Measurements from ENCODE around the gene CPA4. TPM values are rescaled to one million over a fixed set of nuclear protein-coding genes. Genes with fewer than 3 reads are reported as not detected.

Gene CPA4
- total and polyA plus RNA-seq, 5 experiments from 2014 or later: not detected

GRCh38 chr7:130365511-130366441 lies 72.8 kb downstream of the CPA4 start:
- POLR2A ChIA-PET: interaction anchor here (1.1 kb wide), 1 partner anchor 75 kb away, joined by 3 read pairs; the partner anchor contains the start of gene CEP41
- peak in 5 of 10 donors; percentile 20 to 61 (median 36) for DNase-seq
- peaks cover 0 to 3% (median 0%) of the 10 kb centered on the region in 3 donors for H3K36me3 Mint-ChIP-seq
- peaks cover 0 to 8% (median 0%) of the 10 kb centered on the region in 9 donors for H3K9me3 Mint-ChIP-seq
- ATAC-seq: peak; percentile 8 to 20
- H3K4me1 Mint-ChIP-seq: peaks cover 17 to 64% (median 49%) of the 10 kb centered on the region in 4 donors
- peak overlapping the region in 9 of 10 donors; percentile 36 to 90 (median 77) for H3K4me3 Mint-ChIP-seq
- H3K27me3 Mint-ChIP-seq: no peaks in the 10 kb centered on the region
- peak overlapping the region in 9 of 10 donors; percentile 83 to 98 (median 96) for H3K27ac Mint-ChIP-seq

- DNase-seq: peak in 1 of 10 donors; percentile 1
- H3K27ac Mint-ChIP-seq: peak overlapping the region; percentile 79 to 98 (median 94)
- H3K9me3 Mint-ChIP-seq: peaks cover 0 to 1% (median 0%) of the 10 kb centered on the region in 9 donors
- POLR2A ChIA-PET: no interaction called here
- H3K4me3 Mint-ChIP-seq: peak overlapping the region in 9 of 10 donors; percentile 69 to 90 (median 86)
- H3K4me1 Mint-ChIP-seq: peaks cover 17 to 64% (median 48%) of the 10 kb centered on the region in 4 donors
- no peaks in the 10 kb centered on the region for H3K27me3 Mint-ChIP-seq
- H3K36me3 Mint-ChIP-seq: peaks cover 0 to 3% (median 0%) of the 10 kb centered on the region in 3 donors
- ATAC-seq: no peak
Measured at GRCh38 chr7:130366564-130366963, 73.6 kb downstream of the CPA4 start.

- POLR2A ChIA-PET: interaction anchor here (0.8 to 2.3 kb wide), 5 partner anchors 27 to 94 kb away, joined by 3 to 12 read pairs (median 4); no protein-coding TSS in a partner anchor
- peaks cover 0 to 3% (median 0%) of the 10 kb centered on the region in 3 donors for H3K36me3 Mint-ChIP-seq
- H3K9me3 Mint-ChIP-seq: peaks cover 0 to 1% (median 0%) of the 10 kb centered on the region in 9 donors
- H3K4me3 Mint-ChIP-seq: peak overlapping the region in 9 of 10 donors; percentile 69 to 90 (median 86)
- DNase-seq (peak in 7 of 10 donors; percentile 27 to 84 (median 77)), ATAC-seq (peak; percentile 80 to 88)
- H3K27me3 Mint-ChIP-seq: no peaks in the 10 kb centered on the region
- peak overlapping the region; percentile 79 to 98 (median 94) for H3K27ac Mint-ChIP-seq
- peaks cover 17 to 70% (median 51%) of the 10 kb centered on the region in 4 donors for H3K4me1 Mint-ChIP-seq
Measured at GRCh38 chr7:130367088-130367755, 74.3 kb downstream of the CPA4 start.

GRCh38 chr7:130367836-130368746 lies 75.1 kb downstream of the CPA4 start:
- H3K27ac Mint-ChIP-seq: peak overlapping the region; percentile 79 to 98 (median 94)
- peaks cover 0 to 3% (median 0%) of the 10 kb centered on the region in 9 donors for H3K9me3 Mint-ChIP-seq
- DNase-seq (peak in 2 of 10 donors; percentile 5 to 6), ATAC-seq (no peak)
- H3K4me1 Mint-ChIP-seq: peaks cover 17 to 72% (median 50%) of the 10 kb centered on the region in 4 donors
- POLR2A ChIA-PET: interaction anchor here (0.8 to 2.3 kb wide), 5 partner anchors 26 to 95 kb away, joined by 3 to 12 read pairs (median 4); no protein-coding TSS in a partner anchor
- H3K27me3 Mint-ChIP-seq: no peaks in the 10 kb centered on the region
- H3K36me3 Mint-ChIP-seq: peaks cover 0 to 3% (median 0%) of the 10 kb centered on the region in 3 donors
- H3K4me3 Mint-ChIP-seq: peak overlapping the region in 9 of 10 donors; percentile 69 to 90 (median 86)

- peak; percentile 13 to 23 for ATAC-seq
- Mint-ChIP-seq H3K27me3 (no peaks in the 10 kb centered on the region), H3K4me1 (peaks cover 17 to 76% (median 47%) of the 10 kb centered on the region in 4 donors), H3K4me3 (peak overlapping the region in 9 of 10 donors; percentile 69 to 90 (median 86)), H3K36me3 (peaks cover 0 to 3% (median 0%) of the 10 kb centered on the region in 3 donors), H3K9me3 (peaks cover 0 to 3% (median 0%) of the 10 kb centered on the region in 9 donors), H3K27ac (peak overlapping the region; percentile 71 to 98 (median 92))
- POLR2A ChIA-PET: interaction anchor here (0.5 to 2.3 kb wide), 2 partner anchors 25 to 65 kb away, joined by 3 to 12 read pairs; no protein-coding TSS in a partner anchor
- peak in 3 of 10 donors; percentile 19 to 21 (median 19) for DNase-seq
Measured at GRCh38 chr7:130369110-130369711, 76.2 kb downstream of the CPA4 start.

- Mint-ChIP-seq H3K4me3 (peak overlapping the region in 7 of 10 donors; percentile 69 to 90 (median 87)), H3K9me3 (peaks cover 0 to 3% (median 0%) of the 10 kb centered on the region in 9 donors), H3K27ac (peak overlapping the region; percentile 71 to 98 (median 92)), H3K4me1 (peaks cover 17 to 78% (median 49%) of the 10 kb centered on the region in 4 donors), H3K27me3 (no peaks in the 10 kb centered on the region), H3K36me3 (peaks cover 0 to 3% (median 0%) of the 10 kb centered on the region in 3 donors)
- DNase-seq: no peak
- ATAC-seq: no peak
- POLR2A ChIA-PET: interaction anchor here (1.0 to 2.8 kb wide), 2 partner anchors 23 to 24 kb away, joined by 4 to 7 read pairs; no protein-coding TSS in a partner anchor
Measured at GRCh38 chr7:130369831-130370550, 77.0 kb downstream of the CPA4 start.

- H3K27me3 Mint-ChIP-seq: no peaks in the 10 kb centered on the region
- peaks cover 0 to 5% (median under 1%) of the 10 kb centered on the region in 9 donors for H3K9me3 Mint-ChIP-seq
- POLR2A ChIA-PET: interaction anchor here (0.6 to 2.8 kb wide), 3 partner anchors 22 to 360 kb away, joined by 4 to 7 read pairs (median 4); no protein-coding TSS in a partner anchor
- ATAC-seq (no peak), DNase-seq (no peak)
- peaks cover 17 to 67% (median 41%) of the 10 kb centered on the region in 4 donors for H3K4me1 Mint-ChIP-seq
- no peak overlapping the region for H3K4me3 Mint-ChIP-seq
- H3K27ac Mint-ChIP-seq: peak overlapping the region in 3 of 10 donors; percentile 29 to 86 (median 31)
- peaks cover 0 to 10% (median under 1%) of the 10 kb centered on the region in 3 donors for H3K36me3 Mint-ChIP-seq
Measured at GRCh38 chr7:130371046-130371445, 78.1 kb downstream of the CPA4 start.

- POLR2A ChIA-PET: interaction anchor here (2.8 kb wide), 1 partner anchor 22 kb away, joined by 7 read pairs; no protein-coding TSS in a partner anchor
- ATAC-seq (no peak), DNase-seq (no peak)
- Mint-ChIP-seq H3K27me3 (no peaks in the 10 kb centered on the region), H3K36me3 (peaks cover 0 to 13% (median 8%) of the 10 kb centered on the region in 3 donors), H3K4me3 (no peak overlapping the region), H3K4me1 (peaks cover 9 to 52% (median 30%) of the 10 kb centered on the region in 4 donors), H3K27ac (peak overlapping the region in 4 of 10 donors; percentile 15 to 85 (median 61)), H3K9me3 (peaks cover 0 to 14% (median 8%) of the 10 kb centered on the region in 9 donors)
Measured at GRCh38 chr7:130372402-130373165, 79.6 kb downstream of the CPA4 start.
